Psoas muscle (tissue), 8 donors: ENCODE measurements around the gene ARAP1. TPM values are rescaled to one million over a fixed set of nuclear protein-coding genes. Genes with fewer than 3 reads are reported as not detected.

Experiments used
- ATAC-seq, 4 donors: fragments of 200-7000 bp; cut with Tn5 transposase; one replicate each; pipeline ENCODE4 v1.9.1; 2020; ENCODE audit warnings: moderate library complexity in 3 of 4, mild to moderate bottlenecking in 2 of 4
- DNase-seq, 2 donors: peaks; one replicate each; pipeline ENCODE4 v3.0.0-alpha.2; 2020
- H3K27ac ChIP-seq: fragments of 200-600 bp; one replicate; pipeline ENCODE4 v1.8.0; 2022
- H3K27me3 ChIP-seq, 3 donors: fragments of 200-600 bp in 1 of 3; one replicate each; pipeline versions ENCODE4 v1.6.1 to v1.8.0; 2013 to 2022; ENCODE audit warnings: low read length in 2 of 3, mild to moderate bottlenecking in 2 of 3, moderate library complexity in 1 of 3; ENCODE audit not compliant: insufficient read depth in 3 of 3
- H3K36me3 ChIP-seq, 2 donors: fragments of 200-600 bp in 1 of 2; one replicate each; pipeline versions ENCODE4 v1.6.1 to v1.8.0; 2013 to 2022; ENCODE audit warnings: low read depth in 1 of 2, mild to moderate bottlenecking in 1 of 2, moderate library complexity in 1 of 2; ENCODE audit not compliant: insufficient read depth in 1 of 2
- H3K4me1 ChIP-seq: fragments of 200-600 bp; one replicate; pipeline ENCODE4 v1.8.0; 2022
- H3K4me3 ChIP-seq: fragments of 200-600 bp; one replicate; pipeline ENCODE4 v1.8.0; 2022; ENCODE audit warnings: mild to moderate bottlenecking
- H3K9me3 ChIP-seq: fragments of 200-600 bp; one replicate; pipeline ENCODE4 v1.8.0; 2022
- WGBS, 3 donors: extraction: QIAGEN DNeasy Blood & Tissue Kit; methylation state at CpG; one replicate each; pipeline versions ENCODE4 v1.1.6 to v1.1.7; 2013; 5-methylcytosine and 5-hydroxymethylcytosine counted together
- intact Hi-C, 2 donors: fragments of 100-400 bp; cut with DNase I; formaldehyde crosslinking; loops; one replicate each; pipeline versions ENCODE4 v1.11.0 to v1.14.2; 2022
- polyA plus RNA-seq, 3 donors: library from polyadenylated mRNA; stranded (reverse); fragments of 200-250 nt; gene quantifications; one replicate each; pipeline ENCODE4 v1.2.3, GENCODE V29; 2013
- total RNA-seq, 4 donors: library from RNA; stranded (reverse); fragmentation: NEBNext Ultra II Directional in 2 of 4; extraction: Animal tissue kit (Norgen Biotek cat#: 25700) in 2 of 4; gene quantifications; one replicate each; pipeline versions ENCODE4 v1.2.1 to v1.2.4, GENCODE V29; 2021 to 2023
- TF ChIP-seq, protein P1 (sequence below): fragments of 200-600 bp; IDR thresholded peaks from one replicate; pipeline ENCODE4 v1.8.0; 2022; ENCODE audit warnings: antibody characterized with exemption
- donor health status: healthy with polysubstance abuse.
- donor health status: DM: no; HTN: no; CAD: no; lungs with moderate emphysema.
- donor health status: Bipolar disorder and iron deficiency.
- donor health status: healthy.
- donor health status: DM: yes; HTN: yes; CAD: no.
- donor health status: DM: no; HTN: no; CAD: no.
- donor health status: DM: no; HTN: no; CAD: no.
- donor health status: DM: yes; HTN: yes; CAD: no.

Gene ARAP1
- total and polyA plus RNA-seq, 7 donors, result 16.0 to 27.5 (median 18.6) TPM

DNA sequence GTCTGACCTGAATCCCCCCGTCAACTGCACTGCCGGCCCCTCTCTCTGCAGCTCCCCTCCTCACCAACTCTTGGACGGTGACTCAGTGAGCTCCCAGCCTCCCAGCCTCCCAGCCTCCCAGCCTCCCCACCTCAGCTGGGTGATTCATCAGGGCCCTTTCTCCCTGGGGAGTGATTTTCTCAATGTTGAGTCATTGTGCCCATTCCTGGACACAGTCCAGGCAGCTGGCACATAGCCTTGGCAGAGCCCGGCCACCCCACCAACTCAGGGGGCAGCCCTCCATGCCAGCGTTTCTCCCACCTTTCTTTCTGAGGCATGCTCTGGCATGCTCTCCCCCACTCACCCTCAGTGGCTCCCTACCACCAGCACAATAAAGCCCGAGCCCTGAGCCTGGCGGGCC, 108.7 kb downstream of the ARAP1 start:
- intact Hi-C loops, result loop anchor here (1.0 to 10.0 kb wide), 5 partner anchors 44 to 169 kb away; no protein-coding TSS in a partner anchor
- Histone ChIP-seq H3K27ac (no peak overlapping the region), H3K9me3 (no peaks in the 10 kb centered on the region), H3K27me3 (peaks cover 0 to 17% (median 0%) of the 10 kb centered on the region in 3 donors), H3K4me1 (peaks cover 7% of the 10 kb centered on the region), H3K36me3 (no peaks in the 10 kb centered on the region), H3K4me3 (no peak overlapping the region)
- DNase-seq (peak in 1 of 2 donors; percentile 28), ATAC-seq (peak in 2 of 4 donors; percentile 6 to 15)
- WGBS, 3 donors, result 69 to 84% (median 70%) methylated on average over 7 of the region's 7 CpGs
- TF ChIP-seq, protein P1, sequence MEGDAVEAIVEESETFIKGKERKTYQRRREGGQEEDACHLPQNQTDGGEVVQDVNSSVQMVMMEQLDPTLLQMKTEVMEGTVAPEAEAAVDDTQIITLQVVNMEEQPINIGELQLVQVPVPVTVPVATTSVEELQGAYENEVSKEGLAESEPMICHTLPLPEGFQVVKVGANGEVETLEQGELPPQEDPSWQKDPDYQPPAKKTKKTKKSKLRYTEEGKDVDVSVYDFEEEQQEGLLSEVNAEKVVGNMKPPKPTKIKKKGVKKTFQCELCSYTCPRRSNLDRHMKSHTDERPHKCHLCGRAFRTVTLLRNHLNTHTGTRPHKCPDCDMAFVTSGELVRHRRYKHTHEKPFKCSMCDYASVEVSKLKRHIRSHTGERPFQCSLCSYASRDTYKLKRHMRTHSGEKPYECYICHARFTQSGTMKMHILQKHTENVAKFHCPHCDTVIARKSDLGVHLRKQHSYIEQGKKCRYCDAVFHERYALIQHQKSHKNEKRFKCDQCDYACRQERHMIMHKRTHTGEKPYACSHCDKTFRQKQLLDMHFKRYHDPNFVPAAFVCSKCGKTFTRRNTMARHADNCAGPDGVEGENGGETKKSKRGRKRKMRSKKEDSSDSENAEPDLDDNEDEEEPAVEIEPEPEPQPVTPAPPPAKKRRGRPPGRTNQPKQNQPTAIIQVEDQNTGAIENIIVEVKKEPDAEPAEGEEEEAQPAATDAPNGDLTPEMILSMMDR, result no peak

DNA sequence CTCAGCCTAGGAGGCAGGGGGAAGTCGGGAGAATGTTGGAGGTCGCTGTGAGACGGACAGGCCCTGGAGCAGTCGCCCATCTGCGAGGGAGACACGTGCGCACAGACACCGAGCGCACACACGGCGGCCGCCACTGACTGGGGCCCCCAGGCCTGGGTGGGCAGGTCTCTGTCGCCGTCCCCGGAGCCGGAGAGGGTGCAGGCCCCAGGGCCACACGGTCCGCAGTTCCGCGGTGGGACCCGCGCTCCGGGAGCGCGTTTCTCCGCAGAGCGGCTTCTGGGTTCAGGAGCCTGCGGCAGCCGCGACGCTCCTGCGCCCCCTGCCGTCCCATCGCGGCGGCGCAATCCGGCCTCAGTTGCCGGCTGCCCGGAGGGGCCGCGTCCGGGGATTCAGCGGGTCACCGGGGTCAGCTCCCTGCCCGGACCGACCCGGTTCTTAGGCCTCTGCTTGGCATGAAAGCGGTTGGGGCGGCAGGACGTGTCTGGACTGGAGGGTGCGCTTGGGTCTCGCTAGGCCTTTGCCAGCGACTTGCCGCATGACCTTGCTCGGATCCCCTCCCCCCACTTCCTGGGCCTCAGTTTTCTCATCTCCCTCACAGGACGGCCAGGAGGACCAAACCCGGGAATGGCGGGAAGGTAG, 109.2 kb downstream of the ARAP1 start:
- ATAC-seq (peak; percentile 79 to 91 (median 87)), DNase-seq (peak; percentile 68 to 80)
- Histone ChIP-seq H3K4me1 (peaks cover 7% of the 10 kb centered on the region), H3K36me3 (no peaks in the 10 kb centered on the region), H3K27ac (peak overlapping the region; percentile 46), H3K9me3 (no peaks in the 10 kb centered on the region), H3K27me3 (peaks cover 0 to 17% (median 0%) of the 10 kb centered on the region in 3 donors), H3K4me3 (peak overlapping the region; percentile 72)
- TF ChIP-seq, protein P1, result peak; percentile 98
- intact Hi-C loops, result loop anchor here (1.0 to 10.0 kb wide), 5 partner anchors 44 to 168 kb away; no protein-coding TSS in a partner anchor
- WGBS, 3 donors, result 1 to 3% (median 2%) methylated on average over 37 to 59 of the region's 59 CpGs

DNA sequence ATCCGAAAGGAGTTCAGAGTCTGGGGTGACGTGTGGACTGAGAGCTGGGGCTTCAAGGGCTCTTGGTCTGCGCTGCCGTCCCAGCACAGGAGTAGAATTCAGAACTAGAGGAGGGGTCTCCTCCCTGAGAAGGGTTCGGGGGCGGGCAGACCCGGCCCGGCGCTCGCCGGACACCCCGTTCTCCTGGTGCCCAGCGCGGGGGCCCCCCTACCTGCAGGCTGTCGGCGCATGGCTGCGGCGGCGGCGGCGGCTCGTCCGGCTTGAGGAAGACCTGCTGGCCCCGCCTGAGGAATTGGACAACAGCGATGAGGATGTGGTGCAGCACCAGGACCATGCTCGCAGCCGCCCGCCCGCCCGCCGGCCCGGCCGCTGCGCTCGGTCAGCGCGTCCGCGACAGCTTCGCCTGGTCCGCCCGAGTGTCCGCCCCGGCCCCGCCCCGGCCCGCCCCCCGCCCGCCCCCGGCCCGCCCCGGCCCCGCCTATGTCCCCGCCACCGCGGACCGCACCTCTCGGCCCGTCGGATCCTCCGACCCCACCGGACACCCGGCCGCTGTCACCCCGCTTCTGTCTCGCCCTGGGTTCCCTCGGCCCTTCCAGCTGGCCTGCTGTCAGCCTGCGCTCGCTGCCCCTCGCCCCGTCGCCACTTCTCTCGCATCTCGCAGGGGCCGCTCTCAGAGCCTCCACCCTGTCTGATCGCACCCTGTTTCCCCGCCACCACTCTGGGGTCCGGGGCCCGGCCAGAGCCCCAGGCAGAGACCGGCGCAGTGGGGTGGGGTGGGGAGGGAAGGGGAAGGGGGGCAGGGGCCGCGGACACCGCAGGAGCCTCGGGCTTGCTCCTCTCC, 109.9 kb downstream of the ARAP1 start:
- ATAC-seq (peak; percentile 56 to 80 (median 70)), DNase-seq (peak; percentile 49 to 71)
- H3K4me1 ChIP-seq, result peaks cover 7% of the 10 kb centered on the region
- peaks cover 0 to 17% (median 0%) of the 10 kb centered on the region in 3 donors for H3K27me3 ChIP-seq
- no peaks in the 10 kb centered on the region for H3K9me3 ChIP-seq
- H3K36me3 ChIP-seq, result no peaks in the 10 kb centered on the region
- 2 to 5% (median 3%) methylated on average over 24 to 83 of the region's 85 CpGs for WGBS, 3 donors
- intact Hi-C loops, result loop anchor here (2.0 to 10.0 kb wide), 3 partner anchors 43 to 167 kb away; no protein-coding TSS in a partner anchor
- H3K4me3 ChIP-seq, result peak overlapping the region; percentile 72
- peak overlapping the region; percentile 46 for H3K27ac ChIP-seq
- TF ChIP-seq, protein P1, result no peak

DNA sequence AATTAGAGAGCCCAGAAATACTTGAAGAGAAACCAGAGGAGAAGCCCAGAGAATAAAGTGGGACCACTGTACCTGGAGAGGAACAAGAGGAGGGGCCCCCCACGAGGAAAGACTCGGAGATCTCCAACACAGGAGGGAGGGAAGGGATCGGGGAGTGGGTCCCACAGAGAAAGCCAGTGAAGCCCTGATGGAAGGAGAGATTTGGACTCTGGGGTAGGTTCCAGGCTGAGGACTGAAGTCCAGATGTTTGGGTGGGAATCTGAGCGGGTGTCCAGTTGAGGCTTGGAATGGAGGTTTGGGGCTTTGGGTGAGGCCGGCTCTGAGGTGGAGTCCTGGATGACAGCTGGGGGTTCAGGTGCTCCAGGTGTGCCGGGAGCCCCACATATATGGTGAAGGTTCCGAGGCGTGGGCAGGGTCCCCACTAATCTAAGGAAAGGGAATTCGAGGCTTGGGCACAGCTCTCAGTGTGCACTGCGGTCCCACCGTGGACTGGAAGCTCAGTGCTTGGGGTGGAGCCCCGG, 110.6 kb downstream of the ARAP1 start:
- intact Hi-C loops, result loop anchor here (2.0 to 10.0 kb wide), 3 partner anchors 43 to 167 kb away; no protein-coding TSS in a partner anchor
- H3K9me3 ChIP-seq, result no peaks in the 10 kb centered on the region
- H3K27ac ChIP-seq, result peak overlapping the region; percentile 36
- H3K27me3 ChIP-seq, result peaks cover 0 to 17% (median 0%) of the 10 kb centered on the region in 3 donors
- TF ChIP-seq, protein P1, result no peak
- WGBS, 3 donors, result 35 to 46% (median 36%) methylated on average over 12 of the region's 12 CpGs
- DNase-seq (no peak), ATAC-seq (no peak)
- H3K36me3 ChIP-seq, result no peaks in the 10 kb centered on the region
- peak overlapping the region; percentile 72 for H3K4me3 ChIP-seq
- H3K4me1 ChIP-seq, result peaks cover 7% of the 10 kb centered on the region
